HEK293 (cell line): ENCODE measurements around the gene VCL.

Experiments used
- ZBTB8A ChIP-seq: fragments of 450-650 bp; formaldehyde crosslinking; IDR thresholded peaks from 2 replicates; pipeline ENCODE4 v1.5.1; 2016; ENCODE audit warnings: missing biosample characterization, missing genetic modification characterization
- ZNF24 ChIP-seq: fragments of 450-650 bp; formaldehyde crosslinking; IDR thresholded peaks from 2 replicates; pipeline ENCODE4 v1.5.1; 2016; ENCODE audit warnings: missing biosample characterization, missing genetic modification characterization
- ZNF302 ChIP-seq: fragments of 450-650 bp; formaldehyde crosslinking; IDR thresholded peaks from 2 replicates; pipeline ENCODE4 v1.5.1; 2016; ENCODE audit warnings: missing biosample characterization, missing genetic modification characterization, low read depth
- ZNF623 ChIP-seq: fragments of 450-650 bp; formaldehyde crosslinking; IDR thresholded peaks from 2 replicates; pipeline ENCODE4 v1.5.1; 2016; ENCODE audit warnings: missing biosample characterization, missing genetic modification characterization
- ZSCAN16 ChIP-seq: fragments of 450-650 bp; formaldehyde crosslinking; IDR thresholded peaks from 2 replicates; pipeline ENCODE4 v1.5.1; 2016; ENCODE audit warnings: missing biosample characterization, missing genetic modification characterization
- TF ChIP-seq, protein P1 (sequence below): fragments of 450-650 bp; formaldehyde crosslinking; IDR thresholded peaks from 2 replicates; pipeline ENCODE4 v1.5.1; 2016; ENCODE audit warnings: missing biosample characterization, missing genetic modification characterization

GRCh38 chr10:74079028-74079935 is 81.4 kb downstream of the VCL start:
- TF ChIP-seq, protein P1, sequence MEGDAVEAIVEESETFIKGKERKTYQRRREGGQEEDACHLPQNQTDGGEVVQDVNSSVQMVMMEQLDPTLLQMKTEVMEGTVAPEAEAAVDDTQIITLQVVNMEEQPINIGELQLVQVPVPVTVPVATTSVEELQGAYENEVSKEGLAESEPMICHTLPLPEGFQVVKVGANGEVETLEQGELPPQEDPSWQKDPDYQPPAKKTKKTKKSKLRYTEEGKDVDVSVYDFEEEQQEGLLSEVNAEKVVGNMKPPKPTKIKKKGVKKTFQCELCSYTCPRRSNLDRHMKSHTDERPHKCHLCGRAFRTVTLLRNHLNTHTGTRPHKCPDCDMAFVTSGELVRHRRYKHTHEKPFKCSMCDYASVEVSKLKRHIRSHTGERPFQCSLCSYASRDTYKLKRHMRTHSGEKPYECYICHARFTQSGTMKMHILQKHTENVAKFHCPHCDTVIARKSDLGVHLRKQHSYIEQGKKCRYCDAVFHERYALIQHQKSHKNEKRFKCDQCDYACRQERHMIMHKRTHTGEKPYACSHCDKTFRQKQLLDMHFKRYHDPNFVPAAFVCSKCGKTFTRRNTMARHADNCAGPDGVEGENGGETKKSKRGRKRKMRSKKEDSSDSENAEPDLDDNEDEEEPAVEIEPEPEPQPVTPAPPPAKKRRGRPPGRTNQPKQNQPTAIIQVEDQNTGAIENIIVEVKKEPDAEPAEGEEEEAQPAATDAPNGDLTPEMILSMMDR (tag by site-specific recombination): no peak
- TF ChIP-seq ZSCAN16 (tag by site-specific recombination) (no peak), ZNF623 (tag by site-specific recombination) (no peak), ZNF302 (no peak), ZBTB8A (no peak), ZNF24 (tag by site-specific recombination) (no peak)
